HG03469 (cell line): Measurements from ENCODE around the gene FRMPD2.
"Not testable (repeated sequence)": the region's sequence is repeated elsewhere in the genome, so short reads cannot be mapped to it uniquely, and the experiment has no call there.

Source experiments
- ATAC-seq: cut with Tn5 transposase; IDR thresholded peaks from one replicate; pipeline ENCODE4 v1.9.1; 2021; ENCODE audit warnings: mild to moderate bottlenecking, moderate library complexity, moderate number of reproducible peaks; ENCODE audit not compliant: unreplicated experiment

Gene FRMPD2

GRCh38 chr10:48290286-48290685, 15.8 kb upstream of the FRMPD2 start:
- no peak for ATAC-seq

GRCh38 chr10:48289501-48290238, 15.2 kb upstream of the FRMPD2 start:
- ATAC-seq, result peak; percentile 71

GRCh38 chr10:48288661-48289060, 14.2 kb upstream of the FRMPD2 start:
- ATAC-seq, result no peak

- no peak for ATAC-seq
Observed at GRCh38 chr10:48287417-48288391, 13.2 kb upstream of the FRMPD2 start.

- ATAC-seq, result no peak
Observed at GRCh38 chr10:48286356-48286755, 11.9 kb upstream of the FRMPD2 start.

- ATAC-seq, result no peak
Observed at GRCh38 chr10:48285710-48286109, 11.2 kb upstream of the FRMPD2 start.

- no peak for ATAC-seq
Observed at GRCh38 chr10:48284811-48285210, 10.3 kb upstream of the FRMPD2 start.

GRCh38 chr10:48284002-48284546, 9.6 kb upstream of the FRMPD2 start:
- ATAC-seq, result no peak

GRCh38 chr10:48282829-48283228, 8.3 kb upstream of the FRMPD2 start:
- peak; percentile 38 for ATAC-seq

GRCh38 chr10:48281697-48282096, 7.2 kb upstream of the FRMPD2 start:
- not testable (repeated sequence) for ATAC-seq

- ATAC-seq, result peak; percentile 75
Observed at GRCh38 chr10:48279081-48279751, 4.7 kb upstream of the FRMPD2 start.

GRCh38 chr10:48277093-48277492, 2.6 kb upstream of the FRMPD2 start:
- no peak for ATAC-seq

- ATAC-seq, result no peak
Observed at GRCh38 chr10:48273741-48274140, 755 bp downstream of the FRMPD2 start.

- ATAC-seq, result no peak
Observed at GRCh38 chr10:48272682-48273081, 1.8 kb downstream of the FRMPD2 start.

GRCh38 chr10:48271047-48271730, 3.3 kb downstream of the FRMPD2 start:
- ATAC-seq, result no peak

- no peak for ATAC-seq
Observed at GRCh38 chr10:48266528-48266927, 8.0 kb downstream of the FRMPD2 start.

- no peak for ATAC-seq
Observed at GRCh38 chr10:48258105-48258504, 16.4 kb downstream of the FRMPD2 start.

GRCh38 chr10:48257407-48257961, 17.0 kb downstream of the FRMPD2 start:
- no peak for ATAC-seq

- ATAC-seq, result no peak
Observed at GRCh38 chr10:48255722-48256121, 18.8 kb downstream of the FRMPD2 start.
